GM12892 (cell line): ENCODE results near the gene FEZ2.
A peak's percentile ranks its signal among the peaks of the same experiment; 100 is the strongest.

Source experiments
- DNase-seq: peaks from one replicate; pipeline ENCODE4 v3.0.0; 2011; ENCODE audit not compliant: insufficient read length
- FAIRE-seq: peaks from 2 replicates; lab custom pipeline; 2011; peaks lifted over from hg19 to GRCh38; lab: Jason Lieb, UNC
- POLR2A ChIP-seq: IDR thresholded peaks from 2 replicates; pipeline ENCODE4 v1.6.1; 2011; ENCODE audit warnings: low read depth, low read length, control low read depth
- POLR2AphosphoS5 ChIP-seq: IDR thresholded peaks from 2 replicates; pipeline ENCODE4 v1.6.1; 2011; ENCODE audit warnings: low read depth, low read length, control low read depth
- TAF1 ChIP-seq: IDR thresholded peaks from 2 replicates; pipeline ENCODE4 v1.6.1; 2011; ENCODE audit warnings: low read depth, mild to moderate bottlenecking, control low read depth, low read length, borderline replicate concordance

The FEZ2 gene

GRCh38 chr2:36538335-36538734 is 59.6 kb downstream of the FEZ2 start:
- no peak for DNase-seq
- no peak for FAIRE-seq
- no peak for TF ChIP-seq POLR2AphosphoS5
- no peak for TF ChIP-seq TAF1
- TF ChIP-seq POLR2A: no peak

- TF ChIP-seq TAF1 (no peak), POLR2A (no peak), POLR2AphosphoS5 (no peak)
- FAIRE-seq: no peak
- DNase-seq: no peak
Observed at GRCh38 chr2:36536776-36537175, 61.2 kb downstream of the FEZ2 start.

- no peak for DNase-seq
- FAIRE-seq: no peak
- TF ChIP-seq TAF1: no peak
- no peak for TF ChIP-seq POLR2A
- no peak for TF ChIP-seq POLR2AphosphoS5
Observed at GRCh38 chr2:36535099-36535498, 62.9 kb downstream of the FEZ2 start.

- TF ChIP-seq POLR2AphosphoS5 (no peak), POLR2A (no peak), TAF1 (no peak)
- DNase-seq: no peak
- FAIRE-seq: no peak
Observed at GRCh38 chr2:36534275-36534799, 63.6 kb downstream of the FEZ2 start.

- FAIRE-seq: no peak
- DNase-seq: no peak
- TF ChIP-seq POLR2AphosphoS5 (no peak), POLR2A (no peak), TAF1 (no peak)
Observed at GRCh38 chr2:36530983-36531354, 67.0 kb downstream of the FEZ2 start.

- DNase-seq (no peak), FAIRE-seq (peak; percentile 79)
- TF ChIP-seq TAF1 (no peak), POLR2AphosphoS5 (no peak), POLR2A (no peak)
Observed at GRCh38 chr2:36530178-36530982, 67.6 kb downstream of the FEZ2 start.

GRCh38 chr2:36528766-36529392 is 69.1 kb downstream of the FEZ2 start:
- FAIRE-seq: peak; percentile 54
- TF ChIP-seq POLR2AphosphoS5 (no peak), POLR2A (no peak), TAF1 (no peak)
- DNase-seq: no peak

- TF ChIP-seq POLR2A (no peak), TAF1 (no peak), POLR2AphosphoS5 (no peak)
- peak; percentile 73 for FAIRE-seq
- DNase-seq: no peak
Observed at GRCh38 chr2:36528274-36528673, 69.7 kb downstream of the FEZ2 start.

- TF ChIP-seq POLR2AphosphoS5 (no peak), TAF1 (no peak), POLR2A (no peak)
- no peak for DNase-seq
- FAIRE-seq: no peak
Observed at GRCh38 chr2:36526226-36526625, 71.7 kb downstream of the FEZ2 start.

GRCh38 chr2:36525245-36525644 is 72.7 kb downstream of the FEZ2 start:
- FAIRE-seq (no peak), DNase-seq (no peak)
- TF ChIP-seq POLR2A (no peak), POLR2AphosphoS5 (no peak), TAF1 (no peak)

- DNase-seq (no peak), FAIRE-seq (no peak)
- TF ChIP-seq TAF1: no peak
- no peak for TF ChIP-seq POLR2AphosphoS5
Observed at GRCh38 chr2:36523153-36523552, 74.8 kb downstream of the FEZ2 start.

GRCh38 chr2:36520431-36520830 is 77.5 kb downstream of the FEZ2 start:
- no peak for TF ChIP-seq POLR2AphosphoS5
- TF ChIP-seq TAF1: no peak
- TF ChIP-seq POLR2A: no peak
- no peak for DNase-seq
- FAIRE-seq: no peak
